Endothelial cell of umbilical vein (primary cell): ENCODE results near the gene METAP1. TPM values are rescaled to one million over a fixed set of nuclear protein-coding genes. Genes with fewer than 3 reads are reported as not detected.
"Not testable (repeated sequence)": the region's sequence is repeated elsewhere in the genome, so short reads cannot be mapped to it uniquely, and the experiment has no call there.

Experiments used
- BruUV-seq: library from RNA; stranded (reverse); fragments of 400-500 nt; replicated peaks from 2 replicates; lab custom pipeline; 2021; lab: Mats Ljungman, UMichigan
- CTCF ChIA-PET: fragments of 300-600, 350-600 bp; sonication (Branson Sonifier 250); formaldehyde crosslinking; loops from one replicate; lab custom pipeline; 2021; ENCODE audit warnings: antibody characterized with exemption, inconsistent platforms; lab: Charles Lee
- POLR2A ChIA-PET: fragments of 300-600, 350-600 bp; sonication (Branson Sonifier 250); formaldehyde crosslinking; loops from one replicate; lab custom pipeline; 2021; ENCODE audit warnings: antibody characterized with exemption, inconsistent platforms; lab: Charles Lee
- DNase-seq: peaks from one replicate; pipeline ENCODE4 v3.0.0-alpha.2; 2011; ENCODE audit warnings: low read depth, low spot score
- FAIRE-seq: peaks from 2 replicates; lab custom pipeline; 2011; peaks lifted over from hg19 to GRCh38; lab: Jason Lieb, UNC
- H2AFZ ChIP-seq: 2 replicates; pipeline ENCODE4 v1.6.0; 2012; ENCODE audit warnings: low read depth, low read length, control low read depth, inconsistent platforms
- H3K27ac ChIP-seq: 2 replicates; pipeline ENCODE4 v1.5.1; 2011; ENCODE audit warnings: low read depth, mild to moderate bottlenecking, control low read depth, low read length, moderate library complexity; ENCODE audit not compliant: insufficient read depth
- H3K27me3 ChIP-seq, 2 experiments: 2 replicates each; pipeline versions ENCODE4 v1.6.0 to v1.6.1; 2011; ENCODE audit warnings: low read length in 2 of 2, mixed read lengths in 1 of 2; ENCODE audit not compliant: control insufficient read depth in 2 of 2, insufficient read depth in 2 of 2
- H3K36me3 ChIP-seq, 2 experiments: 2 replicates in 1 of 2; 3 replicates in 1 of 2; pipeline ENCODE4 v1.5.1; 2011; ENCODE audit warnings: low read length in 2 of 2, mild to moderate bottlenecking in 1 of 2, moderate library complexity in 1 of 2; ENCODE audit not compliant: control insufficient read depth in 2 of 2, insufficient read depth in 2 of 2; ENCODE audit errors: extremely low read depth in 1 of 2
- H3K4me1 ChIP-seq: 3 replicates; pipeline ENCODE4 v1.5.1; 2011; ENCODE audit warnings: mild to moderate bottlenecking, low read length; ENCODE audit not compliant: control insufficient read depth, insufficient read depth; ENCODE audit errors: extremely low read depth
- H3K4me2 ChIP-seq: 2 replicates; pipeline ENCODE4 v1.6.1; 2011; ENCODE audit warnings: low read length, control low read depth, mixed read lengths; ENCODE audit not compliant: insufficient read depth
- H3K4me3 ChIP-seq, 3 experiments: fragments of 200-600 bp in 1 of 3; sonication (generic), shearing (Covaris generic) in 1 of 3; replicated peaks in 1 of 3; 2 replicates each; pipeline ENCODE4 v1.5.1; 2011 to 2016; ENCODE audit warnings: control low read depth in 3 of 3, low read length in 3 of 3, mild to moderate bottlenecking in 2 of 3, inconsistent platforms in 1 of 3, low read depth in 1 of 3, moderate library complexity in 1 of 3; ENCODE audit not compliant: insufficient read depth in 1 of 3
- H3K79me2 ChIP-seq: 2 replicates; pipeline ENCODE4 v1.6.0; 2012; ENCODE audit warnings: low read length, inconsistent platforms; ENCODE audit not compliant: control insufficient read depth, insufficient read depth
- H3K9ac ChIP-seq: replicated peaks from 2 replicates; pipeline ENCODE3; 2011; ENCODE audit warnings: low read length, control low read depth; ENCODE audit not compliant: insufficient read depth; ENCODE audit errors: extremely low read depth
- H3K9me1 ChIP-seq: replicated peaks from 3 replicates; pipeline ENCODE4 v1.6.0; 2011; ENCODE audit warnings: mild to moderate bottlenecking, low read length; ENCODE audit not compliant: control insufficient read depth, insufficient read depth; ENCODE audit errors: extremely low read depth
- H3K9me3 ChIP-seq: replicated peaks from 2 replicates; pipeline ENCODE4 v1.5.1; 2012; ENCODE audit warnings: low read length, inconsistent platforms; ENCODE audit not compliant: control insufficient read depth, insufficient read depth
- H4K20me1 ChIP-seq: replicated peaks from 2 replicates; pipeline ENCODE3; 2011; ENCODE audit warnings: mild to moderate bottlenecking, low read length; ENCODE audit not compliant: control insufficient read depth, insufficient read depth; ENCODE audit errors: extremely low read depth
- EZH2 ChIP-seq: IDR thresholded peaks from 2 replicates; pipeline ENCODE4 v1.6.1; 2012; ENCODE audit warnings: borderline replicate concordance, low read depth, mild to moderate bottlenecking, moderate library complexity, low read length, inconsistent platforms; ENCODE audit not compliant: severe bottlenecking
- FOS ChIP-seq: IDR thresholded peaks from 2 replicates; pipeline ENCODE4 v1.6.1; 2011; ENCODE audit warnings: mild to moderate bottlenecking, low read length, moderate library complexity, borderline replicate concordance; ENCODE audit not compliant: insufficient read depth
- JUN ChIP-seq: IDR thresholded peaks from 2 replicates; pipeline ENCODE4 v1.6.1; 2011; ENCODE audit warnings: borderline replicate concordance, low read depth; ENCODE audit not compliant: insufficient read length, insufficient read depth
- MAX ChIP-seq: IDR thresholded peaks from 2 replicates; pipeline ENCODE4 v1.6.1; 2011; ENCODE audit not compliant: insufficient read depth, insufficient read length
- MYC ChIP-seq: IDR thresholded peaks from one replicate; pipeline ENCODE4 v1.6.1; 2011; ENCODE audit warnings: mild to moderate bottlenecking, low read depth, low read length
- POLR2A ChIP-seq: IDR thresholded peaks from 2 replicates; pipeline ENCODE4 v1.6.1; 2012; ENCODE audit warnings: low read depth, mild to moderate bottlenecking, control low read depth, low read length
- dilution Hi-C: fragments of 300-500 bp; cut with MboI; formaldehyde crosslinking; loops from one replicate; pipeline ENCODE4 v1.15.0; 2019; ENCODE audit warnings: low sequenced_read_pairs; ENCODE audit not compliant: extremely low pct_ligation_motif_present
- intact Hi-C: fragments of 100-400 bp; cut with micrococcal nuclease; formaldehyde crosslinking; loops from one replicate; pipeline ENCODE4 v1.10.0; 2022
- polyA plus RNA-seq, 4 experiments: library from polyadenylated mRNA; depleted of rRNA in 3 of 4; stranded (reverse) in 3 of 4; unstranded in 1 of 4; fragments of >200 nt; gene quantifications; 2 replicates each; pipeline versions ENCODE4 v1.2.1 to v1.2.3, GENCODE V29; 2011 to 2012; ENCODE audit warnings: missing spikeins in 1 of 4
- total RNA-seq: library from RNA; stranded (reverse); gene quantifications from 2 replicates; pipeline ENCODE4 v1.2.3, GENCODE V29; 2021

METAP1 gene
- total and polyA plus RNA-seq, 2 donors (not counting 3 experiments of a cell fraction or from before 2014, with no cell fraction given) = 26.4 to 39.8 TPM

- peaks cover 4% of the 10 kb centered on the region for H3K4me1 ChIP-seq
- H2AFZ ChIP-seq = no peak overlapping the region
- no peaks in the 10 kb centered on the region for H3K9me1 ChIP-seq
- BruUV-seq = no TSS peak
- H3K36me3 ChIP-seq = no peaks in the 10 kb centered on the region
- H3K79me2 ChIP-seq = no peaks in the 10 kb centered on the region
- no peak overlapping the region for H3K27ac ChIP-seq
- ChIA-PET CTCF (no interaction called here), POLR2A (no interaction called here)
- TF ChIP-seq JUN (no peak), FOS (no peak), MYC (no peak), EZH2 (no peak), POLR2A (no peak), MAX (no peak)
- H3K4me2 ChIP-seq = no peak overlapping the region
- no peaks in the 10 kb centered on the region for H4K20me1 ChIP-seq
- no peaks in the 10 kb centered on the region for H3K9me3 ChIP-seq
- no peak overlapping the region for H3K9ac ChIP-seq
- FAIRE-seq (no peak), DNase-seq (no peak)
- intact Hi-C loops = no loop called here
- H3K27me3 ChIP-seq = no peaks in the 10 kb centered on the region
- no peak overlapping the region for H3K4me3 ChIP-seq
- dilution Hi-C loops = no loop called here
These were observed 103.8 kb downstream of the METAP1 start for GRCh38 chr4:99099311-99099710.

- H3K9ac ChIP-seq, DNase-seq, H3K79me2 ChIP-seq, POLR2A ChIA-PET, H3K36me3 ChIP-seq, FAIRE-seq, H3K27ac ChIP-seq, dilution Hi-C loops, H3K4me3 ChIP-seq, H3K4me1 ChIP-seq, BruUV-seq, H3K9me3 ChIP-seq, H2AFZ ChIP-seq, H3K9me1 ChIP-seq, CTCF ChIA-PET, H3K4me2 ChIP-seq, H3K27me3 ChIP-seq, H4K20me1 ChIP-seq, intact Hi-C loops: not testable (repeated sequence)
These were observed 104.3 kb downstream of the METAP1 start for GRCh38 chr4:99099814-99100213.
